Stimulated activated CD4-positive, alpha-beta T cell treated with anti-CD3 and anti-CD28 coated beads, Interleukin-2, amount 100 ng/mL, for 24 hours (primary cell): ENCODE data around the gene GBP2.
"Not testable (repeated sequence)": the region's sequence is repeated elsewhere in the genome, so short reads cannot be mapped to it uniquely, and the experiment has no call there.

ENCODE experiments used
- DNase-seq, 2 donors: peaks; one replicate each; pipeline ENCODE4 v3.0.0-alpha.2; 2020

GBP2 gene

DNA sequence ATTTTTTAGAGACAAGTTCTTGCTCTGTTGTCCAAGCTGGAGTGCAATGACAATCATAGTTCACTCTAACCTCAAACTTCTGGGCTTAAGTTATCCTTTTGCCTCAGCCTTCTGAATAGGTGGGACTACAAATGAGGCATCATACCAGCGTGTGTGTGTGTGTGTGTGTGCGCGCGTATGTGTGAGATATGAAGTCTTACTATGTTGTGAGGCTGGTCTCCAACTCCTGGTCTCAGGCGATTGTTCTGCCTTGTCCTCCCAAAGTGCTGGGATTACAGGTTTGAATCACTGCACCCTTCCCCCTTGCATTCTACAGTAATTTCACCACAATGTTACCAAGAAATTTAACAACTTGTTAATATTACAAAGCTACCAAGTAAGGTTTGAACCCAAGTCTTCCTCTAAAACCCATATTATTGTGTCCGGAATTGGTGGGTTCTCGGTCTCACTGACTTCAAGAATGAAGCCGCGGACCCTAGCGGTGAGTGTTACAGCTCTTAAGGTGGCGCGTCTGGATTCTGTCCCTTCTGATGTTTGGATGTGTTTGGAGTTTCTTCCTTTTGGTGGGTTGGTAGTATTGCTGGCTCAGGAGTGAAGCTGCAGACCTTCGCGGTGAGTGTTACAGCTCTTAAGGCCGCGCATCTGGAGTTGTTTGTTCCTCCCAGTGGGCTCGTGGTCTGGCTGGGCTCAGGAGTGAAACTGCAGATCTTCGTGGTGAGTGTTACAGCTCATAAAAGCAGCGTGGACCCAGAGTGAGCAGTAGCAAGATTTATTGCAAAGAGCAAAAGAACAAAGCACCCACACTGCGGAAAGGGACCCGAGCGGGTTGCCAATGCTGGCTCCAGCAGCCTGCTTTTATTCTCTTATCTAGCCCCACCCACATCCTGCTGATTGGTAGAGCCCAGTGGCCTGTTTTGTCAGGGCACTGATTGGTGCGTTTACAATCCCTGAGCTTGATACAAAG, 970 bp upstream of the GBP2 start:
- peak; percentile 62 to 75 for DNase-seq

DNA sequence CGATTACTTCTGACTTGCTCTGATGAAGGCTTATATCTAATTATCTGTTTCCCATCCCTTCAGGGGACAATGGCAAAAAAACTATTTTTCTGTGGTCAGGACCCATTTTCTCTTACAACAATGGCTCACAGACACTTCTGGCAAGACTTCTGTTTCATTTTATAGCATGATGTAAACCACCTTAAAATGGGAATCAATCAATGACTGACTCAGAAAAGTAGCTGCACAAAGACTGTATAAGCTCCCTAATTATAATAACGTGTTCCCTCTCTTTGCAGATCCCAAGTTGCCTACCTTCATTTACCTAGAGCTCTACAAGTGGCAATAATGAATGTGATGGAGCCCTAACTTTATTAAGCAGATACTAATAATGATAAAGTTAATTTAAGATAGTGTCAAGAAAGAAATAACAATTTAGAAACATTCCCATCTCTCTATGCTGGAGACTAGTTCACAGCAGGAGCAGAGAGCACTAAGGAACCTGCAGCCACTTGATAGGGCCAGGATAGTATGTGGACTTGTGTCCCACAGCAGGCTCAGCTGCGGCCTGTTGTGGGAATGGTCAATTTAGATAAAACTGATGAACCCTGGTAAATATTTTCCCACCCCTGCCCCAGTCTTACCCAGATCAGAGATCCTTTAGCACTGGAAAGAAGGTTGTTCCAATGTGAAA, 538 bp downstream of the GBP2 start:
- DNase-seq: no peak

DNA sequence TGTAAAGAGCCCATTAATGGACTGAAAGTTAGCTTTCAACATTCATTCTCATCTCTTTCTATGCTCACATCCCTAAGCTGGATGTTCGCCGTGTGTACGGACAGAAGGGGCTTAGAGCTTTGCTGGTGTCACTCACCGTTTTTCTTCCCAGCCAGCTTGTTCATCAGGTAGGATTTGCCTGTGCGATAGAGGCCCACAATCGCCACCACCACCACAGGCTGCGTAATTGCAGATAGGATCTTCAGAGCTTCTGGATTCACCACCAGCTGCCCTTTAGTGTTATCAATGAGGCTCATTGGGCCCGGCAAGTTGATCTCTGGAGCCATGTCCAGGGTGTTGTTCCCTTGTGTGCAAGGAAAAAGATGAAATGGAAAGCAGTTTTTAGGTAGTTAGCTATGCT, 4.3 kb downstream of the GBP2 start:
- no peak for DNase-seq

DNA sequence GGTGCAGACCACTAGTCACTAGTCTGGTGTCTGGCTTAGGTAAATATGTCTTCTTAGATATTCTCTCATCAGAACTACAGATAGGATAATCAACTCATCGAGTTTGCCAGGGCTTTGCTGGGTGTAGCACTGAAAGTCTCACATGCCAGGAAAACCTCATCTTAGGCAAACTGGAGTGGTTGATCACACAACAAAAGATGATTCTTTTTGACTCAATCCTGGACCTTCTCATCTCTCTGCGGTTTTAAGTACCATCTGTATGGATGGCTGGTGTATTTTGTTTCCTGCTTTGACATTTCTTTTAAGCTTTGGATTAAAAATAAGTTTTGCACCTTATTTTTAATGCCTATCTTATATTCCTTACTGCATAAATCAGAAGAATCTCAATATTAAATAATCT, 11.3 kb downstream of the GBP2 start:
- no peak for DNase-seq

DNA sequence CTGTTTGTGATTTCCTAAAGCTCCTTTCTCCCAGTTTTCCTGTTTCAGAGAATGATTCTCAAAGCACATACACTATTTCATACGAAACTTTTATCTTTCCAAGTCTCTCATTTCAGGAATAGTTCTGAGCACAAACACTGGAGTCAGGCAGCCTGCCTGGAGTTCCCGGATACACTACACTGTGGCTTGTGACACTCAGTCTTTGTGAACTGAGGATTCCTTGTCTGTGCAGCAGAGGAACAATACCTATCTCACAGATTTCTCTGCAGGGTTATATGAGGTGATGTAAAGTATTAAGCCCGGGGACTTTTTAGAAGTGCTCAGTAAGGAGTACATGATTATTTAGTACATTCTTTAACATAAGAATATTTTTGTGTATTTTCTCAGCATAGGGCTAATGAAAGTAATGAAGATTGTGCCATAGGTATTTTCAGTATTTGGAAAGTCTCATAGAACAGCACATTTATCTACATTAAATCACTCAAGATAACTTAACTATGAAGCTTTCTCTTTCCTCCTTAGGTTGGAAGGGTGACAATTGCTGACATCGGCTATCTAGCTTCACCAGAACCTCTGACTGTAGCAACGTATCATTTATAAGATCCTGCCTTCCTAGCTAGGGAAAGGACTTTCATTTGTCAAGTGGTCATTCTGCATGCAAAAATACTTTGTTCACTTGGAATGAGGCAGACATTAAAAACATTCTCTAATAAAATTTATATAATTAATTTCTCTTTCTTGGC, 12.9 kb downstream of the GBP2 start:
- no peak for DNase-seq

DNA sequence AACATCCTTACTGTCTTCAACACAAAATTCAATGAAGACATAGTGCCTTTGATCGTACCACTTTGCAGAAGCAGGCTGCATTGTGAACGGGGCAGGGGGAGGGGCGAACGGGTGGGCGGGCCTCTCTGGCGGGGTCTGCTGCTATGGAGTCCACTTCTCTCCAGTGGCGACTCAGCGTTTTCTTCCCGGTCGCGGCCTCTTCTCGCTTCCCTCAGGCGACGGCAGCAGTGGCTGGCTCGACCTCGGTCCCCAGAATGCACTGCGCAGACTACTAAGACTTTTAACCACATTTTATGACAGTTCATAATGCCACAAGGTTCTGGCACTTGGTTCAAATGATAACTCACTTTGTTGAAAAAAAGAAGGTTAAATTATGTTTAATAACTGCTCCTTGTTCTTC, 21.2 kb downstream of the GBP2 start:
- DNase-seq: no peak

DNA sequence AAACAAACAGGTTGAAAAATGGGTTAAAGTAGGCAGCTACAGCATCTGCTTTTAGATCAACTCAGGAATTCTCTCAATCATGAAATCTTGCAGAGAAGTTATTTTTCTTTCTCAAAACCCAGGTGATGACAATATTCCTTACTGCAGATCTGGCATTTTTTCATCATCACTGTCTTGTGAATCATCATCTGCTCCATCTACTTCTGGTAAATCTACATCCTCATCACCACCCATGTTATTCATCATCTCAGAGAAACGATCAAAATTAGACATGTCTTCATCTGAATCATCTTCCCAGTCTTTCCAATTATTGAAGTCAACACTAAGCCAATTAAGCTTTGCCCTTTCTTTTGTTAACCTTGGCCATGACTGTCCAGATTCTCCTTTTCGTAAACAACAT, 21.8 kb downstream of the GBP2 start:
- no peak for DNase-seq

DNA sequence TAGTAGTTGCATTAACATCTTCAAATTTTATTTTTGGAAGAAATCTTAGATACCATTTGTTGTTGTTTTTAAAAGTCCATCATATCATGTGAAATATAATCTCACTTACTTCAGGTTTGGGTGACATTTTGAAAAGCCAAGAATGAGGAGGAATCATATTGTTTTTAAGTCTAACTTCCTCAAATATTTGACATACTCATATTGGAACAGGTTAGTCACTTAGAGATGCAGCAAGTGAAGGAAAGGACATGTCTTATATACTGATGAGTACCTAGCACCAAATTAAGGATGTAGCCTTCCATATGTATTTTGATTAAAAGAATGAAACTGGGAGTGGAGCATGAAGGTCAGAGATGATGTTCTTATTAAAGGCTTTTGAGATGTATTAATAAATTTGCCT, 23.9 kb downstream of the GBP2 start:
- no peak for DNase-seq

DNA sequence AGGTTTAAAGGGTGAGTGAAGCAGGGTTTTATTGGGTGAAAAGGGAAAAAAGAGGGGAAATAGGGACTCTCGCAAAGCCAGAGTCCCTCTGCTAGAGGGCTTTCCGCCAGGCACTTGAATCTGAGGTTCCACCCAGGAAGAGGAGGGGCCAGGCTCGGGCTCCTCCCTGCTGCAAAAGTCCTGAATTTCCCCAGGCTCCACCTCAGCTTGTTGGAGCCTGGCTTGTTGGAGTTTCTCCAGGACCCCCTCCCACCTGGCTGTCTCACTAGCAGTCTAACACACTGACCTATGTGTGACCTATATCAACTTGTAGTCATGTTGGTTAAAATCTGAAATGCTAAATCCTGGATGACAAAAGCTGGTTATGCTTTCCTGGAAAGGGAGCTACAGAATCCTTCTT, 25.5 kb downstream of the GBP2 start:
- DNase-seq: no peak

DNA sequence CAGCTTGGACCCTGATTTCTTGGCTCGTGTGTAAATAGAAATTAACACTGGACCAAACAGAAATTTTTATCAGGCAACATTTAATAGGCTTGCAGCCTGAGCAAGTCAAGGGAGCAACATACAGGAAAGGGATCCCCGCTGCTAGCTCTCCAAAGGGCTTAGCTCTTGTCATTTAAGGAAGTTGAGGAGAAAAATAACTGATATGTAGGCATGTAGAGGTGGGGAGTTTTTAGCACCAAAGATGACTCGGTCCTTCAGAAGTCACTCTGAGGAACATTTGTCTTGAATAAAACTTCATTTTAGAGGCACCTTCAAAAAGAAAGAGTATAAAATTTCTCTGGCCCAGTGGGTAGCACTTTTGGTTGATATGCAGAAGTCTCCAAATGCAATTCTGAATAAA, 27.1 kb downstream of the GBP2 start:
- no peak for DNase-seq

DNA sequence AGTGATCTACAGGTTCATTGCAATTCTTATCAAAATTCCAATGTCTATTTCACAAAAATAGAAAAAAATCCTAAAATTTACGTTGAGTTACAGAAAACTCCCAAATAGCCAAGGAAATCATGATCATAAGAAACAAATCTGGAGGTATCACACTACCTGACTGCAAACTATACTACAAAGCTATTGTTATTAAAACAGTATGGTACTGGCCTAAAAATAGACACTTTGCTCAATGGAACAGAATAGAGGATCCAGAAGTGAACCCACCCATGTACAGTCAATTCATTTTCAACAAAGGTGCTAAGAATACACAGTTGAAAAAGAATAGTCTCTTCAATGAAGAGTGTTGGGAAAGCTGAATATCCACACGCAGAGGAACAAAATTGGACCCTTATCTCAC, 30.2 kb downstream of the GBP2 start:
- no peak for DNase-seq

DNA sequence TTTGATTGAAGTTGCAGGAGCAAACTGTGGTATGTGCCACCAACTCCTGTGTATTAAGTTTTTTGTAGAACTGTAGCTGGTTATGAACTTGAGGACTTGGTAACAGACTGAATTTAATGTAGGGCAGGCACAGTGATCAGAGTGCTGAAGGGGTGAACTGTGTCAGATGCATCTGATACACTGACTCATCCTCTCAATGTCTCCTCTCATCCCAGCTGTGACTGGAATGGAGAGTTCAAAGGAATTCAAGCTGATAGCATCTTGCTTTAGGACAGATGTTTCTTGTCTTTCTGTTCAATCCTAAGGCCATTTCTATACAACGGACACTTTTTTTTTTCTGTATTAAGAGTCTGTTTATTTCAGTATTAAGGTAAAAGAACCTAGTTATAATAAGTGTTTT, 36.0 kb downstream of the GBP2 start:
- no peak for DNase-seq

DNA sequence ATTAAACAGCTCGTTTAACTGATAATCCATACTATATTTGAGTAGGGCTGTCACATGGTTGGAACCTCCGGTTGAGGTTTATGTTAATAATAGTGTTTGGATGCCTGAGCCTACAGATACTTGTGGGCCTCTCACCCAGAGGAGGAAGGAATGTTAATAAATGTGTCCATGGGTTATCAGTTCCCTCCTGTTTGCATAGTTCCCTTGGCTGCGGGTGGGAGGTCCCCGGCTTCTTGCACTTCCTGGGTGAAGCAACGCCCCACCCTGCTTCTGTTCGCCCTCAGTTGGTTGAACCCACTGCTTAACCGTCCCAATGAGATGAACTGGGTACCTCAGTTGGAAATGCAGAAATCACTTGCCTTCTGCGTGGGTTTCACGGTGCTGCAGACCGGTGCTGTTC, 37.3 kb downstream of the GBP2 start:
- DNase-seq: no peak

DNA sequence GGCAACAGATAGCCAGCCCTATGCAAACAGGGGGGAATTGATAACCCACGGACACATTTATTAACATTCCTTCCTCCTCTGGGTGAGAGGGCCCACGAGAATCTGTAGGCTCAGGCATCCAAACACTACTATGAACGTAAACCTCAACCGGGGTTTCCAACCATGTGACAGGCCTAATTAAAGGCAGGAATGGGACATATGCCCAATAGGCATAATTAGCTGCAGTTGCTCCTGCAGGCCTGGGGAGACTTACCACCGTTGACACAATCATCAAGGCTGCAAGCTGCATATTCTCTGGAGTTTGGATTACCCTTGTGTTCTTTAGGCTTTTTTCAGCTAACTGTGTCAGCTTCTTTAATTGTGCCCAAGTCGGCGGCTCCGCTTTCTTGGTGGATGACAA, 38.7 kb downstream of the GBP2 start:
- DNase-seq: no peak

DNA sequence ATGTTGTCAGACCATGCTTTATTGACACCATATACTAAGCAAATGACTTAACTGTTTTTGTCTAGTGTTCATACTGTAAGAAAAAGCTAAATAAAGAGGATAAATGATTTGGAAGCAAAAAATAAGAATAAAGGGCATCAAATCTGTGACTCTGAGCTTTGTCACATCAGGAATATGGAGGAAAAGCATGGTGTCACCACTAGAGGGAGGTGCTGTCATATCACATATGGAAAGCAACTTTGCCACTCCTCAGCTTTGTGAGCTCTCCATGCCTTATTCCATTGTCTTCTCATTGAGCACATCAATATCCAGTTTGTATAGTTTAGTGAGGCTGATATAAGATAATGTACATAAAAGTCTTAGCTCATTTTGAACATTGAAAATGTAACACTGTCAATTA, 40.1 kb downstream of the GBP2 start:
- peak in 1 of 2 donors; percentile 59 for DNase-seq

DNA sequence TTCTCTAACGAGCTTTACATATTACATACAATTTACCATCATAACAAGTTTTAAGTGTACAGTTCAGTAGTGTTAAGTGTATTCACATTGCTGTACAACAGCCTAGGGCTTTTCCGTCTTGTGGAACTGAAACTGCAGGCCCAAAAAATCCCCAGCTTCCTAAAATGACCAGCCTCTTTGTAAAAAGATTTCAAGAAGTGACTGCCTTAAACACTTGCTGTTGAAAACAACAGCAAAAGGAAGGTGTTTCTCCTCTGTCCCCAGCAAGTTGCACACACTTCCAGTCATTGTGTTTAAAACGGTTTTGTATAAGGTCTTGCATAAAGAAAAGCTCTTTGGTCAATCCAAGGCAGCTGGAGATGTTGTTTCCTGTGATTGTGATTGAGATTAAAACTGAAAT, 44.9 kb downstream of the GBP2 start:
- no peak for DNase-seq

DNA sequence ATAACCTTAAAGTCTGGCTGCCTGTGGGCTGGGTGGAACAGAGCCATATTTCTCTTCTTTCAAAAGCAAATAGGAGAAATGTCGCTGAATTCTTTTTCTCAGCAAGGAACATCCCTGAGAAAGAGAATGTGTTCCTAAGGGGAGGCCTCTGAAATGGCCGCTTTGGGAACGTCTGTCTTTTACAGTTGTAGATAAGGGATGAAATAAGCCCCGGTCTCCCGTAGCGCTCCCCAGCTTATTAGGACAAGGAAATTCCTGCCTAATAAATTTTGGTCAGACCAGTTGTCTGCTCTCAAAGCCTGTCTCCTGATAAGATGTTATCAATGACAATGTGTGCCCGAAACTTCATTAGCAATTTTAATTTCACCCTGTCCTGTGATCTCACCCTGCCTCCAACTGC, 45.8 kb downstream of the GBP2 start:
- DNase-seq: not testable (repeated sequence)

DNA sequence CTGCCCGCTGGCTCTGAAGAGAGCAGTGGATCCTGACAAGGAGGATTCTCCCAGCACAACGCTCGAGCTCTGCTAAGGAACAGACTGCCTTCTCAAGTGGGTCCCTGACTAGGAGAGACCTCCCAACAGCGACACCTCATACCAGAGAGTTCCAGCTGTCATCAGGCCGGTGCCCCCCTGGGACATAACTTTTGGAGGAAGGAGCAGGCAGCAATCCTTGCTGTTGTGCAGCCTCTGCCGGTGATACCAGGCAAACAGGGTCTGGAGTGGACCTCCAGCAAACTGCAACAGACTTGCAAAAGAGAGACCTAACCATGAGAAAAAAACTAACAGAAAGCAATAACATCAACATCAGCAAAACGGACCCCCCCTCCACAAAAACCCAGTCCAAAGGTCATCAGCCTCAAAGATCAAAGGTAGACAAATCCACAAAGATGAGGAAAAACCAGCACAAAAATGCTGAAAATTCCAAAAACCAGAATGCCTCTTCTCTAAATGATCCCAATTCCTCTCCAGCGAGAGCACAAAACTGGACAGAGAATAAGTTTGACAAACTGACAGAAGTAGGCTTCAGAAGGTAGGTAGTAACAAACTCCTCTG, 53.3 kb downstream of the GBP2 start:
- not testable (repeated sequence) for DNase-seq

DNA sequence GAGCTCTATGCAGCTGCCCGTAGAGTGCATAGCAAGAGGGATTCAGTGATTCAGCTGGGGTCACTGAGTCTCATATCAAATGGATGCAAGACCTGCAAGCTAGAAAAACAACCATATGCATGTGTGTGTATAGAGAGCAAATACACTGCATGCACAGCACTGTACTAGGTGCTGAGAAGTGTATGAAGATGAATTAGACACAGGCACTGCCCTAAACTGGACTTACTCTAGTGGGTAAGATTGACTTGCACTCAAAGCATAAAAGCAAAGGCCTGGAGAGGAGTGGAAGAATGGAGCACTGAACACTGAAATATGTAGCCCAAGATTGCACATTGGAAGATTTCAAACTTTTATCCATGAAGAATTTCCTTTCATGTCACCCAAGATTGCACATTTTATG, 55.4 kb downstream of the GBP2 start:
- no peak for DNase-seq

DNA sequence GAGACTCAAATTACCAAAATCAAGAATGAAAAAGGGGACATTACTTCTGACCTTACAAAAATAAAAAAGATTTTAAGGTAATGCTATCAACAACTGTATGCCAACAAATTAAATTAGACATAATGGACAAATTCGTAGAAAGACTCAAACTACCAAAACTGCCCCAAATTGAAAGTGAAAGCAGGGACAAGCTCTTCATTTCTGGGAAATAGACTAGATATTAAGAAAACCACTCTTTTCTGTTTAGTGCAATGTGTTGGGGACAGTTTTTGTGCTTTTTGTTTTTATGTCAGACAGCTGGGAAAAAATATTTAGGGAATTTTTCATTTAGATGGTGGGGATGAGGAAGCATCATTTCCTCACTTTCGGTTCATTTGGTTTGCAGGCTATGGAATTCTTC, 56.0 kb downstream of the GBP2 start:
- DNase-seq: no peak

DNA sequence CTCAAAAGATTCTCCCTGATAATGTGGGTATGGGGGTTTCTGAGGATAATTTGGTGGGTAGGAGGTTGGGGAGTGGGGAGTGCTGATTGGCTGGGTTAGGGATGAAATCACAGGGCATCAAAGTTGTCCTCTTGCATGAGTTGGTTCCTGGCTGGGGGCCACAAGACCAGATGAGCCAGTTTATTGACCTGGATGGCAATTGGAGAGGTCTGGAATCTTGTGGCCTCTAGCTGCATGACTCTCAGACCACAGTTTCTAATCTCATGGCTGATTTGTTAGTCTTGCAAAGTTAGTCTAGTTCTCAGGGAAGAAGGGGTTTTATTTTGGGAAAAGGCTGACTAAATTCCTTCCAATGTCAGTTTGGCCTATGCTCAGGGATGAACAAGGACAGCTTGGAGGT, 57.6 kb downstream of the GBP2 start:
- no peak for DNase-seq

DNA sequence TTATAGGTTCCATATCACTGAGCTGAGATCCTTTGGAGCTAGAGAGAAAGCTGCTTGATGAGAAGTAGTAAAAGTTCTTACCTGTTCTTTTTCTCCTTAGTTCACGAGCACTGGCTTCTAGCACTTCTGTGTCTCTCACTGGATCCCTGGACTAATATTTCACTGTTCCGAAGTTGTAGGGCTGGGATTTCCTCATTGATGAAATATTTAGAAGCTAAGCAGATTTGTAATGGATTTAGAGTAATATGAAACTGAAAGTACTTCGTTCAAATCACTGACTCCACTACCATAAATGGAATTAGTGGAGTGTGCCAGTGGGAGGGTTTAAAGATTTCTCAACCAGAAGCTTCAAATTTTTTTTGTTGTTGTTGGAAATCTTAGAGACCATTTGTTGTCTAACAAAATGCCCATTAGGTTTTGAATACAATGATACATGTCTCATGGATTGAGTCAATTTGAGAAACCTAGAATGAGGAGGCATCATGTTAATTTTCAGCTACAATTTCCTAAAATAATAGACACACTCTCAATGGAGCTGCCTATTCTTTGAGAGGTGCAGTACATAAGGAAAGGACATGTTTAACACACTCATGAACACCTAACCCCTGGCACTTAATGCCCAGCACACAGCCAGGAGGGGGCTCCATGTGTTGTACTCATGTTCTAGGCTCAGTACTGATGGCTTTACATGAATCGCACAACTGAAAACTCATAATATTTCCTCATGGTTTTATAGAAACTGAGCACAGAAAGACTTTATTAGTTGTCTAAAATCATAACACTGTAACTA, 60.6 kb downstream of the GBP2 start, which contains the start of gene GBP1:
GBP1 (minus strand) TSS at position 130 of the 790 bp plus-strand sequence. CDS start 1,974 bp downstream, outside the sequence.
- peak in 1 of 2 donors; percentile 34 for DNase-seq
